ENCODE data around the gene CAMK1D. TPM values are rescaled to one million over a fixed set of nuclear protein-coding genes. Genes with fewer than 3 reads are reported as not detected.

Gene CAMK1D
- polyA plus RNA-seq, 1 of the 3 experiments (the other 2 are of a cell fraction), result 4.1 TPM

DNA sequence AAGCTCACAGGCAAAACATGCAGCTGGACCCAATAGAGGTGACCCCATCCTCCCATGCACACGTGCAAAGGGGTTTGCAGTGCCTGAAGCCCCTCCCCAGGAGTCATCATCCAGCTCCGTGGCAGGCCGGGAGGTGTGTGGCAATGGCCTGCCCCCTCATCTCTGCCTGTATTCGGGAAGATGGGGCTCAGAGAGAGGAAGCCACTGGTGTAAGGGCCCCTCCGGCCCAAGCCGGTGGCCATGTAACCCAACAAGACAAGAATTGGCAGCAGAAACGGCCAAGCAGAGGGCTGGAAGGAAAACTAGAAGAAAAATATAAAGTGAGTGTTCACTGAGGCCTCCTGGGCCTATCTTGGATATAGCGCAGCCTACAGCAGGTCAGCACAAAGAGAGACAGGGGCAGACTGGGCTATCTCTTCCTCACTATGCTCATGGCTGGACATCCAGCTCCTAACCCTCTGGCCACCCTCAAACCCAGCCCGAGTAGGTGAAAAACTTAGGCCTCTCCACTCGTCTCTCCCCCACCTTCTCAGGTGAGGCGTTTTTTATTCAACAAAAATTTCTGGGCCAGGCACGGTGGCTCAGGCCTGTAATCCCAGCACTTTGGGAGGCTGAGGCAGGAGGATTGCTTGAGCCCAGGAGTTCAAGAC, 494.1 kb downstream of the CAMK1D start:
- 94% methylated on average over 9 of the region's 12 CpGs for WGBS (ENCODE audit: low lambda C conversion rate)
- POLR2A ChIA-PET, result no interaction called here
- TF ChIP-seq USF1 (IDR thresholded peaks at IDR 0.05; ENCODE audit: borderline replicate concordance, low read depth) (no peak), POLR2AphosphoS5 (IDR thresholded peaks at IDR 0.05; ENCODE audit: low read depth, low read length) (no peak), SIN3A (IDR thresholded peaks at IDR 0.05; ENCODE audit: borderline replicate concordance, low read depth, low read length) (no peak), RXRA (IDR thresholded peaks at IDR 0.05; ENCODE audit: borderline replicate concordance, low read depth) (no peak), RFX5 (IDR thresholded peaks at IDR 0.05; ENCODE audit: low read length) (no peak), NFIC (IDR thresholded peaks at IDR 0.05; ENCODE audit: borderline replicate concordance) (no peak), ELF1 (IDR thresholded peaks at IDR 0.05) (no peak), TEAD4 (IDR thresholded peaks at IDR 0.05; ENCODE audit: borderline replicate concordance, insufficient read depth) (no peak), EZH2phosphoT487 (IDR thresholded peaks at IDR 0.05; ENCODE audit: borderline replicate concordance, low read depth) (no peak), FOXJ3 (CRISPR knock-in tag; IDR thresholded peaks at IDR 0.05) (no peak), SMC3 (IDR thresholded peaks at IDR 0.05; ENCODE audit: low read depth, low read length) (no peak), MEF2A (IDR thresholded peaks at IDR 0.05; ENCODE audit: borderline replicate concordance, low read depth) (no peak), FOXM1 (IDR thresholded peaks at IDR 0.05; ENCODE audit: low read depth) (no peak), GABPA (IDR thresholded peaks at IDR 0.05; ENCODE audit: low read depth) (no peak), RAD21 (IDR thresholded peaks at IDR 0.05; ENCODE audit: low read length) (no peak)
- TF ChIP-seq, protein P1, sequence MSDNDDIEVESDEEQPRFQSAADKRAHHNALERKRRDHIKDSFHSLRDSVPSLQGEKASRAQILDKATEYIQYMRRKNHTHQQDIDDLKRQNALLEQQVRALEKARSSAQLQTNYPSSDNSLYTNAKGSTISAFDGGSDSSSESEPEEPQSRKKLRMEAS (IDR thresholded peaks at IDR 0.05; ENCODE audit: low read depth), result no peak
- TF ChIP-seq, protein P2, sequence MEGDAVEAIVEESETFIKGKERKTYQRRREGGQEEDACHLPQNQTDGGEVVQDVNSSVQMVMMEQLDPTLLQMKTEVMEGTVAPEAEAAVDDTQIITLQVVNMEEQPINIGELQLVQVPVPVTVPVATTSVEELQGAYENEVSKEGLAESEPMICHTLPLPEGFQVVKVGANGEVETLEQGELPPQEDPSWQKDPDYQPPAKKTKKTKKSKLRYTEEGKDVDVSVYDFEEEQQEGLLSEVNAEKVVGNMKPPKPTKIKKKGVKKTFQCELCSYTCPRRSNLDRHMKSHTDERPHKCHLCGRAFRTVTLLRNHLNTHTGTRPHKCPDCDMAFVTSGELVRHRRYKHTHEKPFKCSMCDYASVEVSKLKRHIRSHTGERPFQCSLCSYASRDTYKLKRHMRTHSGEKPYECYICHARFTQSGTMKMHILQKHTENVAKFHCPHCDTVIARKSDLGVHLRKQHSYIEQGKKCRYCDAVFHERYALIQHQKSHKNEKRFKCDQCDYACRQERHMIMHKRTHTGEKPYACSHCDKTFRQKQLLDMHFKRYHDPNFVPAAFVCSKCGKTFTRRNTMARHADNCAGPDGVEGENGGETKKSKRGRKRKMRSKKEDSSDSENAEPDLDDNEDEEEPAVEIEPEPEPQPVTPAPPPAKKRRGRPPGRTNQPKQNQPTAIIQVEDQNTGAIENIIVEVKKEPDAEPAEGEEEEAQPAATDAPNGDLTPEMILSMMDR (IDR thresholded peaks at IDR 0.05), result no peak
- TF ChIP-seq, protein P3, sequence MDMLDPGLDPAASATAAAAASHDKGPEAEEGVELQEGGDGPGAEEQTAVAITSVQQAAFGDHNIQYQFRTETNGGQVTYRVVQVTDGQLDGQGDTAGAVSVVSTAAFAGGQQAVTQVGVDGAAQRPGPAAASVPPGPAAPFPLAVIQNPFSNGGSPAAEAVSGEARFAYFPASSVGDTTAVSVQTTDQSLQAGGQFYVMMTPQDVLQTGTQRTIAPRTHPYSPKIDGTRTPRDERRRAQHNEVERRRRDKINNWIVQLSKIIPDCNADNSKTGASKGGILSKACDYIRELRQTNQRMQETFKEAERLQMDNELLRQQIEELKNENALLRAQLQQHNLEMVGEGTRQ (IDR thresholded peaks at IDR 0.05; ENCODE audit: borderline replicate concordance, low read depth, low read length), result no peak

More for the DNA sequence above, 494.1 kb downstream of the CAMK1D start:
- H4K20me1 ChIP-seq (ENCODE audit: insufficient read depth), result no peaks in the 10 kb centered on the region
- H3K79me2 ChIP-seq (ENCODE audit: insufficient read depth), result no peaks in the 10 kb centered on the region
- CTCF ChIA-PET, result no interaction called here
- H3K9me3 ChIP-seq, result no peaks in the 10 kb centered on the region
- H3K36me3 ChIP-seq (replicated peaks in 1 of 2; ENCODE audit: control insufficient read depth in 1 of 2, insufficient read depth in 2 of 2, low read length in 1 of 2), result no peaks in the 10 kb centered on the region
- no peak overlapping the region for H3K4me2 ChIP-seq
- no peak overlapping the region for H3K9ac ChIP-seq
- no peak for DNase-seq
- H3K9me2 ChIP-seq, result no peaks in the 10 kb centered on the region
- no peak overlapping the region for H3K4me3 ChIP-seq (ENCODE audit: low read depth in 2 of 2, low read length in 1 of 2)
- peaks cover 0 to 23% of the 10 kb centered on the region in 2 experiments; a peak in 1 of 4 replicates for H3K4me1 ChIP-seq (ENCODE audit: control insufficient read depth in 1 of 2, insufficient read depth in 2 of 2, low read depth in 1 of 2, low read length in 1 of 2)
- no peak overlapping the region for H3K27ac ChIP-seq (ENCODE audit: low read depth in 2 of 2, low read length in 1 of 2)
- no peaks in the 10 kb centered on the region for H3K27me3 ChIP-seq (ENCODE audit: insufficient read depth)
- H3F3A ChIP-seq (replicated peaks; ENCODE audit: insufficient read depth), result no peaks in the 10 kb centered on the region
- no peak overlapping the region for H2AFZ ChIP-seq (ENCODE audit: low read depth)

All from SK-N-SH (cell line).